ENCODE results near the gene MTREX.

- no peak for TF ChIP-seq CTCF (IDR thresholded peaks at IDR 0.05)
- no peak for TF ChIP-seq EZH2 (IDR thresholded peaks at IDR 0.05; ENCODE audit: borderline replicate concordance, insufficient read depth, low read depth, low read length, poor library complexity, severe bottlenecking)
Measured at GRCh38 chr5:55286411-55286933, 21.3 kb upstream of the MTREX start.

Measured in B cell (primary cell).